Stimulated activated CD4-positive, alpha-beta T cell treated with anti-CD3 and anti-CD28 coated beads, Interleukin-1b, Interleukin-23, amount 100 ng/mL, for 1 hour (primary cell): ENCODE measurements around the gene ATP8B1.
"Not testable (repeated sequence)": the region's sequence is repeated elsewhere in the genome, so short reads cannot be mapped to it uniquely, and the experiment has no call there.

Source experiments
- DNase-seq, 2 donors: peaks; one replicate each; pipeline ENCODE4 v3.0.0-alpha.2; 2020; ENCODE audit warnings: low read depth in 2 of 2

Gene ATP8B1

GRCh38 chr18:57803103-57803969 lies at the start of gene ATP8B1:
TSS of gene ATP8B1 (minus strand) at chr18:57803315. CDS start at chr18:57731807, 71,508 bp downstream.
- no peak for DNase-seq

GRCh38 chr18:57850063-57850462 lies 46.9 kb upstream of the ATP8B1 start:
- no peak for DNase-seq

GRCh38 chr18:57848374-57848773 lies 45.3 kb upstream of the ATP8B1 start:
- DNase-seq: not testable (repeated sequence)

GRCh38 chr18:57847431-57847830 lies 44.3 kb upstream of the ATP8B1 start:
- not testable (repeated sequence) for DNase-seq

GRCh38 chr18:57846258-57846657 lies 43.1 kb upstream of the ATP8B1 start:
- no peak for DNase-seq

- DNase-seq: no peak
Measured at GRCh38 chr18:57845605-57846074, 42.5 kb upstream of the ATP8B1 start.

GRCh38 chr18:57844319-57844718 lies 41.2 kb upstream of the ATP8B1 start:
- no peak for DNase-seq

- DNase-seq: no peak
Measured at GRCh38 chr18:57843386-57843785, 40.3 kb upstream of the ATP8B1 start.

- DNase-seq: no peak
Measured at GRCh38 chr18:57841568-57841967, 38.5 kb upstream of the ATP8B1 start.

GRCh38 chr18:57839942-57840381 lies 36.8 kb upstream of the ATP8B1 start:
- no peak for DNase-seq

- DNase-seq: no peak
Measured at GRCh38 chr18:57837917-57838548, 34.9 kb upstream of the ATP8B1 start.

GRCh38 chr18:57836557-57836956 lies 33.4 kb upstream of the ATP8B1 start:
- DNase-seq: no peak

GRCh38 chr18:57835904-57836303 lies 32.8 kb upstream of the ATP8B1 start:
- no peak for DNase-seq

GRCh38 chr18:57834616-57835015 lies 31.5 kb upstream of the ATP8B1 start:
- DNase-seq: no peak

- no peak for DNase-seq
Measured at GRCh38 chr18:57833441-57834101, 30.5 kb upstream of the ATP8B1 start.

GRCh38 chr18:57832730-57833129 lies 29.6 kb upstream of the ATP8B1 start:
- no peak for DNase-seq

- DNase-seq: no peak
Measured at GRCh38 chr18:57831597-57832377, 28.7 kb upstream of the ATP8B1 start.

GRCh38 chr18:57827646-57828045 lies 24.5 kb upstream of the ATP8B1 start:
- no peak for DNase-seq

- DNase-seq: no peak
Measured at GRCh38 chr18:57826252-57826651, 23.1 kb upstream of the ATP8B1 start.

- not testable (repeated sequence) for DNase-seq
Measured at GRCh38 chr18:57820583-57820982, 17.5 kb upstream of the ATP8B1 start.

- DNase-seq: no peak
Measured at GRCh38 chr18:57819671-57820460, 16.8 kb upstream of the ATP8B1 start.
